Keratinocyte (primary cell): ENCODE measurements around the gene FHIT. TPM values are rescaled to one million over a fixed set of nuclear protein-coding genes. Genes with fewer than 3 reads are reported as not detected.

Experiments
- DNase-seq: peaks from one replicate; pipeline ENCODE4 v3.0.0-alpha.2; 2011; ENCODE audit warnings: low read depth, missing footprints, low spot score
- FAIRE-seq: peaks from 2 replicates; lab custom pipeline; 2011; peaks lifted over from hg19 to GRCh38; lab: Jason Lieb, UNC
- H2AFZ ChIP-seq: 2 replicates; pipeline ENCODE4 v1.6.0; 2012; ENCODE audit warnings: low read length, control low read depth, inconsistent platforms; ENCODE audit not compliant: control insufficient read depth
- H3K27ac ChIP-seq: 2 replicates; pipeline ENCODE4 v1.5.1; 2011; ENCODE audit warnings: low read length; ENCODE audit not compliant: control insufficient read depth, insufficient read depth
- H3K27me3 ChIP-seq: 3 replicates; pipeline ENCODE4 v1.6.0; 2011; ENCODE audit warnings: low read length; ENCODE audit not compliant: control insufficient read depth, insufficient read depth; ENCODE audit errors: extremely low read depth
- H3K36me3 ChIP-seq, 2 experiments: 2 replicates in 1 of 2; 3 replicates in 1 of 2; pipeline ENCODE4 v1.5.1; 2011; ENCODE audit warnings: low read length in 2 of 2, mild to moderate bottlenecking in 1 of 2; ENCODE audit not compliant: control insufficient read depth in 2 of 2, insufficient read depth in 2 of 2; ENCODE audit errors: extremely low read depth in 1 of 2
- H3K4me1 ChIP-seq: 3 replicates; pipeline ENCODE4 v1.5.1; 2011; ENCODE audit warnings: low read length; ENCODE audit not compliant: control insufficient read depth, insufficient read depth; ENCODE audit errors: extremely low read depth
- H3K4me2 ChIP-seq: 3 replicates; pipeline ENCODE4 v1.6.0; 2011; ENCODE audit warnings: low read depth, low read length; ENCODE audit not compliant: control insufficient read depth, insufficient read depth; ENCODE audit errors: extremely low read depth
- H3K4me3 ChIP-seq, 3 experiments: fragments of 200-600 bp in 1 of 3; sonication (generic) in 1 of 3; 2 replicates in 2 of 3; 3 replicates in 1 of 3; pipeline ENCODE4 v1.5.1; 2011 to 2016; ENCODE audit warnings: low read length in 3 of 3, mild to moderate bottlenecking in 3 of 3, control low read depth in 2 of 3, inconsistent platforms in 1 of 3, low read depth in 1 of 3, mixed read lengths in 1 of 3, mixed run types in 1 of 3, moderate library complexity in 1 of 3; ENCODE audit not compliant: control insufficient read depth in 2 of 3, insufficient read depth in 2 of 3; ENCODE audit errors: extremely low read depth in 1 of 3
- H3K79me2 ChIP-seq: 2 replicates; pipeline ENCODE4 v1.6.0; 2012; ENCODE audit warnings: low read length; ENCODE audit not compliant: control insufficient read depth, insufficient read depth
- H3K9ac ChIP-seq: 3 replicates; pipeline ENCODE4 v1.6.0; 2011; ENCODE audit warnings: low read length; ENCODE audit not compliant: control insufficient read depth, insufficient read depth; ENCODE audit errors: extremely low read depth
- H3K9me1 ChIP-seq: 3 replicates; pipeline ENCODE4 v1.6.0; 2011; ENCODE audit warnings: low read length; ENCODE audit not compliant: control insufficient read depth, insufficient read depth; ENCODE audit errors: extremely low read depth
- H3K9me3 ChIP-seq: 2 replicates; pipeline ENCODE4 v1.5.1; 2012; ENCODE audit warnings: low read depth, low read length; ENCODE audit not compliant: control insufficient read depth
- H4K20me1 ChIP-seq: 3 replicates; pipeline ENCODE4 v1.6.0; 2011; ENCODE audit warnings: low read length; ENCODE audit not compliant: control insufficient read depth, insufficient read depth; ENCODE audit errors: extremely low read depth
- EZH2 ChIP-seq: IDR thresholded peaks from one replicate; pipeline ENCODE4 v1.6.1; 2012; ENCODE audit warnings: inconsistent platforms, mild to moderate bottlenecking, low read length, moderate library complexity
- dilution Hi-C: fragments of 300-500 bp; cut with MboI; formaldehyde crosslinking; loops from one replicate; pipeline ENCODE4 v1.7.0; 2020; ENCODE audit warnings: low sequenced_read_pairs; ENCODE audit not compliant: extremely low pct_ligation_motif_present
- polyA plus RNA-seq, 5 experiments: library from polyadenylated mRNA; depleted of rRNA in 3 of 5; stranded (reverse) in 3 of 5; stranded (forward) in 1 of 5; unstranded in 1 of 5; fragments of >200 nt; gene quantifications; 1 replicate in 1 of 5; 2 replicates in 3 of 5; 3 replicates in 1 of 5; pipeline versions ENCODE4 v1.2.1 to v1.2.3, GENCODE V29; 2011 to 2012; ENCODE audit warnings: missing spikeins in 2 of 5, low read depth in 1 of 5, low replicate concordance in 1 of 5
- TF ChIP-seq, protein P1 (sequence below), 3 experiments: IDR thresholded peaks in 1 of 3; conservative IDR thresholded peaks in 1 of 3; optimal IDR thresholded peaks in 1 of 3; 2 replicates in 2 of 3; 3 replicates in 1 of 3; pipeline versions ENCODE3 to v1.5.1; 2011; ENCODE audit warnings: low read length in 3 of 3, mild to moderate bottlenecking in 3 of 3, moderate library complexity in 2 of 3, control low read depth in 1 of 3, inconsistent platforms in 1 of 3; ENCODE audit not compliant: insufficient read depth in 2 of 3; ENCODE audit errors: extremely low read depth in 1 of 3

FHIT gene
- polyA plus RNA-seq, 1 donor (not counting 4 experiments of a cell fraction or from before 2014, with no cell fraction given) = 2.2 TPM

DNA sequence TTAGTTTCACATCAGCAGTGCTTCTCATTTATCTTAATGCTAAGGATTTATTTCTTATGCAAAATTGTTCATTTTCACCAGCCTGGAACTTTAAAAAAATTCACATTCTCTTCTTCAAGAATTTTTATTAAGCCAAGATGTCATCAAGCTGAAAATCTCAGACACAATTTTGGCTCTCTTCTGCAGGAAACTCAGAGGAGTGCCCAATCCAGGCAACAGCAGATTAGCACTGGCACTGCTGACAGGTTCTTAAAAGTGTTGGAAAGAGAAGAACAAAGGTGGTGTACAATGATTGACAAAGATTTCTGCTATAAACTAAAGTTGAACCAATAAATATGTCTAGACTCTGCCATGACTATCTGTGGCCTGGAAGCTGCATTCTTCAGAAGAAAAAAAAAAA lies 479.5 kb downstream of the FHIT start:
- FAIRE-seq (no peak), DNase-seq (no peak)

DNA sequence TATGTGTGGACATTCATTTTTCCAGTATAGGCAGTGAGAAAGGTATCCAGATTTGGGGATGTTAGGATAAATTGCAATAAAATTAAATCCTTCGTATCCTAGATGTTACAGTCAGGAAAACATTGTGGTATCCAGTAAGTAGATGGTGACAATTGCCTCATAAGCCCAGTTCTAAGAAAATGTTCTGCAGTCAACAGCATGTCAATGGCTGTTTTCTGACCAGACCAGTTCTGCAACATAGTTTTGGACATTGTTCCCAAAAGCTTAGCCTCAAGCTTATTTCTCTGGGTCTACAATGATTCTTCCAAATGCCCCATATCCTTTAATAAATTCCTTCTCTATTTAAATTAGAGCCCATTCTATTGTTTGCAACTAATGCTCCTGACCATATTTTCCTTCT lies 480.7 kb downstream of the FHIT start:
- TF ChIP-seq, protein P1, sequence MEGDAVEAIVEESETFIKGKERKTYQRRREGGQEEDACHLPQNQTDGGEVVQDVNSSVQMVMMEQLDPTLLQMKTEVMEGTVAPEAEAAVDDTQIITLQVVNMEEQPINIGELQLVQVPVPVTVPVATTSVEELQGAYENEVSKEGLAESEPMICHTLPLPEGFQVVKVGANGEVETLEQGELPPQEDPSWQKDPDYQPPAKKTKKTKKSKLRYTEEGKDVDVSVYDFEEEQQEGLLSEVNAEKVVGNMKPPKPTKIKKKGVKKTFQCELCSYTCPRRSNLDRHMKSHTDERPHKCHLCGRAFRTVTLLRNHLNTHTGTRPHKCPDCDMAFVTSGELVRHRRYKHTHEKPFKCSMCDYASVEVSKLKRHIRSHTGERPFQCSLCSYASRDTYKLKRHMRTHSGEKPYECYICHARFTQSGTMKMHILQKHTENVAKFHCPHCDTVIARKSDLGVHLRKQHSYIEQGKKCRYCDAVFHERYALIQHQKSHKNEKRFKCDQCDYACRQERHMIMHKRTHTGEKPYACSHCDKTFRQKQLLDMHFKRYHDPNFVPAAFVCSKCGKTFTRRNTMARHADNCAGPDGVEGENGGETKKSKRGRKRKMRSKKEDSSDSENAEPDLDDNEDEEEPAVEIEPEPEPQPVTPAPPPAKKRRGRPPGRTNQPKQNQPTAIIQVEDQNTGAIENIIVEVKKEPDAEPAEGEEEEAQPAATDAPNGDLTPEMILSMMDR (optimal IDR thresholded peaks at IDR 0.05 in 1 of 3, IDR thresholded peaks at IDR 0.05 in 1 of 3, conservative IDR thresholded peaks at IDR 0.05 in 1 of 3; ENCODE audit: extremely low read depth in 1 of 3, insufficient read depth in 2 of 3, low read length in 3 of 3) = no peak
- TF ChIP-seq EZH2 = no peak
- Histone ChIP-seq H3K4me2 (no peak overlapping the region), H3K4me3 (no peak overlapping the region), H3K27me3 (no peaks in the 10 kb centered on the region), H3K9me1 (no peaks in the 10 kb centered on the region), H3K4me1 (peaks cover 4% of the 10 kb centered on the region), H2AFZ (no peak overlapping the region), H4K20me1 (no peaks in the 10 kb centered on the region), H3K27ac (no peak overlapping the region), H3K79me2 (no peaks in the 10 kb centered on the region), H3K9me3 (no peaks in the 10 kb centered on the region), H3K36me3 (no peaks in the 10 kb centered on the region), H3K9ac (no peak overlapping the region)
- dilution Hi-C loops = no loop called here
- FAIRE-seq (no peak), DNase-seq (no peak)

More for the DNA sequence above, 479.5 kb downstream of the FHIT start:
- Histone ChIP-seq H3K36me3 (no peaks in the 10 kb centered on the region), H3K9me1 (no peaks in the 10 kb centered on the region), H3K27ac (no peak overlapping the region), H3K4me2 (no peak overlapping the region), H3K4me1 (peaks cover 4% of the 10 kb centered on the region), H3K4me3 (no peak overlapping the region), H3K9ac (no peak overlapping the region), H3K79me2 (no peaks in the 10 kb centered on the region), H3K27me3 (no peaks in the 10 kb centered on the region), H2AFZ (no peak overlapping the region), H4K20me1 (no peaks in the 10 kb centered on the region), H3K9me3 (no peaks in the 10 kb centered on the region)
- dilution Hi-C loops = no loop called here
- TF ChIP-seq, protein P1 (optimal IDR thresholded peaks at IDR 0.05 in 1 of 3, IDR thresholded peaks at IDR 0.05 in 1 of 3, conservative IDR thresholded peaks at IDR 0.05 in 1 of 3; ENCODE audit: extremely low read depth in 1 of 3, insufficient read depth in 2 of 3, low read length in 3 of 3) = no peak
- TF ChIP-seq EZH2 = no peak
